Activated CD4-positive, alpha-beta T cell treated with anti-CD3 and anti-CD28 coated beads for 36 hours (primary cell): Measurements from ENCODE around the gene NKD1. TPM values are rescaled to one million over a fixed set of nuclear protein-coding genes. Genes with fewer than 3 reads are reported as not detected.
"Not testable (repeated sequence)": the region's sequence is repeated elsewhere in the genome, so short reads cannot be mapped to it uniquely, and the experiment has no call there.

ENCODE experiments used
- ATAC-seq: fragments of 200-7000 bp; cut with Tn5 transposase; one replicate; pipeline ENCODE4 v1.10.0; 2021; ENCODE audit warnings: mild to moderate bottlenecking, moderate library complexity
- CTCF ChIA-PET: fragments of 350-600 bp; sonication (Branson Sonifier 250); formaldehyde crosslinking; loops from one replicate; lab custom pipeline; 2021; ENCODE audit warnings: antibody characterized with exemption; lab: Charles Lee
- POLR2A ChIA-PET: fragments of 350-600 bp; sonication (Branson Sonifier 250); formaldehyde crosslinking; loops from one replicate; lab custom pipeline; 2021; ENCODE audit warnings: antibody characterized with exemption, inconsistent platforms; lab: Charles Lee
- DNase-seq: peaks from one replicate; pipeline ENCODE4 v3.0.0-alpha.2; 2020
- H3K27ac Mint-ChIP-seq: one replicate; pipeline ENCODE4 v1.8.0; 2021; ENCODE audit warnings: mixed read lengths
- H3K27me3 Mint-ChIP-seq: one replicate; pipeline ENCODE4 v1.8.0; 2021; ENCODE audit warnings: mixed read lengths
- H3K36me3 Mint-ChIP-seq: one replicate; pipeline ENCODE4 v1.8.0; 2021; ENCODE audit warnings: low read depth, mixed read lengths
- H3K4me1 Mint-ChIP-seq: one replicate; pipeline ENCODE4 v1.8.0; 2021; ENCODE audit warnings: mixed read lengths
- H3K4me3 Mint-ChIP-seq: one replicate; pipeline ENCODE4 v1.8.0; 2021; ENCODE audit warnings: mild to moderate bottlenecking, moderate library complexity, mixed read lengths
- H3K9me3 Mint-ChIP-seq: one replicate; pipeline ENCODE4 v1.8.0; 2021; ENCODE audit warnings: low read depth, mixed read lengths
- intact Hi-C, 2 experiments: fragments of 100-400 bp; cut with DNase I in 1 of 2; cut with micrococcal nuclease in 1 of 2; formaldehyde crosslinking; loops; one replicate each; pipeline versions ENCODE4 v1.14.2 to v1.15.1; 2022 to 2024; cut with DNase I, micrococcal nuclease
- total RNA-seq, 2 experiments: library from RNA; stranded (reverse); gene quantifications; one replicate each; pipeline ENCODE4 v1.2.3, GENCODE V29; 2021

Gene NKD1
- total RNA-seq, 2 experiments from 2014 or later: 1.8 to 3.1 TPM

GRCh38 chr16:50572700-50573099 lies 24.5 kb downstream of the NKD1 start:
- ChIA-PET CTCF (no interaction called here), POLR2A (no interaction called here)
- intact Hi-C loops: no loop called here
- no peaks in the 10 kb centered on the region for H3K27me3 Mint-ChIP-seq
- H3K9me3 Mint-ChIP-seq: no peaks in the 10 kb centered on the region
- H3K36me3 Mint-ChIP-seq: peaks cover 4% of the 10 kb centered on the region
- H3K4me1 Mint-ChIP-seq: peaks cover 8% of the 10 kb centered on the region
- ATAC-seq (no peak), DNase-seq (no peak)
- H3K27ac Mint-ChIP-seq: no peak overlapping the region
- H3K4me3 Mint-ChIP-seq: no peak overlapping the region

DNA sequence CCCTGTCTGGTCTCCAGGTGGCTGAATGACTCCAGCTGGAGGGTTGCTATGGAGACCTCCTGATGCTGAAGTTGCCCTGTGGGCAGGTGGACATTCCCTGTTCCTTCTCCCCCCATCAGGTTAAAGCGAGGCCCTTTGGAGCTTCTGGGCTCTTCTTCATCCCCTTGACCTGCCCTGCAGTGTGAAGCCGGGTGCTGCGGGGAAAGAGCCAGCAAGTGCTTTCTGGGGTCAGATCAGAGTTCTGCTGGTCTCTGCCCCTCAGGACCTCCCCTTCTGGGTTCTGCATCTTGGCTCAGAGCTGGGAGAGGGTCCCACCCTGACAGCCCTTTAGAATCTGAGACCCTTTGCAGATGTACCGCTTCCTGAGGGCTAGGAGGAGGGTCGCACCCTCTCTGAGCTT lies 25.1 kb downstream of the NKD1 start:
- intact Hi-C loops: no loop called here
- Mint-ChIP-seq H3K4me1 (peaks cover 5% of the 10 kb centered on the region), H3K27me3 (no peaks in the 10 kb centered on the region), H3K36me3 (peaks cover 4% of the 10 kb centered on the region), H3K4me3 (no peak overlapping the region), H3K9me3 (no peaks in the 10 kb centered on the region), H3K27ac (no peak overlapping the region)
- ATAC-seq: no peak
- POLR2A ChIA-PET: no interaction called here
- CTCF ChIA-PET: interaction anchor here (0.7 kb wide), 1 partner anchor 108 kb away, joined by 3 read pairs; the partner anchor contains the start of gene SNX20
- no peak for DNase-seq

GRCh38 chr16:50573947-50574744 lies 25.9 kb downstream of the NKD1 start:
- intact Hi-C loops: no loop called here
- ChIA-PET POLR2A (no interaction called here), CTCF (interaction anchor here (0.5 kb wide), 1 partner anchor 285 kb away, joined by 3 read pairs; no protein-coding TSS in a partner anchor)
- DNase-seq (no peak), ATAC-seq (no peak)
- H3K4me1 Mint-ChIP-seq: peaks cover 5% of the 10 kb centered on the region
- H3K9me3 Mint-ChIP-seq: no peaks in the 10 kb centered on the region
- no peak overlapping the region for H3K27ac Mint-ChIP-seq
- no peak overlapping the region for H3K4me3 Mint-ChIP-seq
- H3K36me3 Mint-ChIP-seq: peaks cover 8% of the 10 kb centered on the region
- H3K27me3 Mint-ChIP-seq: no peaks in the 10 kb centered on the region

DNA sequence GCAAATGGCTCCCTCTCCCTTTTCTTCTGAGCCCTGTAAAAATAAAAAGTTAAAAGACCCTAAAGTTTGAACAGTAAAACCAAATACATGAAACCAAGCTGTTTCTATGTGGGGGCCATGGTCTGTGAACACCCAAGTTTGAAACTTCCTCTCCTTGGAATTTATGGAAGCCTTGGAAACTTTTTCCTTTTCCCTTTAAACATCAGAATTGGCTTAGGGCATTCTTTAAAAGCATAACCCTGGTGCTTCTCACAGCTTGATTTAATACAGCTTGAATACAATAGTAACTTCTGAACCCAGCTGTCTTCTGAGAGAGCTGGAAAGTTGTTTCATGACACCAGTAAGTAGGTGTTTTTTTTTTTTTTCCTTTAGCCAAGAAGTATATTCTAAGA lies 26.5 kb downstream of the NKD1 start:
- ATAC-seq (no peak), DNase-seq (no peak)
- intact Hi-C loops: no loop called here
- Mint-ChIP-seq H3K4me1 (peaks cover 5% of the 10 kb centered on the region), H3K27me3 (no peaks in the 10 kb centered on the region), H3K4me3 (no peak overlapping the region), H3K27ac (no peak overlapping the region), H3K36me3 (peaks cover 9% of the 10 kb centered on the region), H3K9me3 (no peaks in the 10 kb centered on the region)
- POLR2A ChIA-PET: no interaction called here
- CTCF ChIA-PET: no interaction called here

DNA sequence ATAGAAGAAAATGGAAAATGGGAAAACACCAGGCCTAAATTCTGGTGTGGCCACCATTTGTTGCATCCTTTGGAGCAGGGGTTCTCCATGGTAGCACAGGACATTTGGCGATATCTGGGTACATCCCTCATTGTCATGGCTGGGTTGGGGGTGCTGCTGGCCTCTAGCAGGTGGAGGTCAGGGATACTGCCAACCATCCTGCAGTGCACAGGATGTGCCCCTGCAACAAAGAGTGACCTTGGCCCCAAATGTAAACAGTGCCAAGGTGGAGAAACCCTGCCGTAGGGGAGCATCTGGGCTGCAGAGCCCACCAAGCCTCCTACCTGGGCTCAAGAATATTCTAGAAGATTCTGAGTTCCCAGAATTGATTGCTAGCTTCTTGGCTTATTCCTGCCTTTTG lies 27.5 kb downstream of the NKD1 start:
- POLR2A ChIA-PET: no interaction called here
- CTCF ChIA-PET: no interaction called here
- intact Hi-C loops: no loop called here

DNA sequence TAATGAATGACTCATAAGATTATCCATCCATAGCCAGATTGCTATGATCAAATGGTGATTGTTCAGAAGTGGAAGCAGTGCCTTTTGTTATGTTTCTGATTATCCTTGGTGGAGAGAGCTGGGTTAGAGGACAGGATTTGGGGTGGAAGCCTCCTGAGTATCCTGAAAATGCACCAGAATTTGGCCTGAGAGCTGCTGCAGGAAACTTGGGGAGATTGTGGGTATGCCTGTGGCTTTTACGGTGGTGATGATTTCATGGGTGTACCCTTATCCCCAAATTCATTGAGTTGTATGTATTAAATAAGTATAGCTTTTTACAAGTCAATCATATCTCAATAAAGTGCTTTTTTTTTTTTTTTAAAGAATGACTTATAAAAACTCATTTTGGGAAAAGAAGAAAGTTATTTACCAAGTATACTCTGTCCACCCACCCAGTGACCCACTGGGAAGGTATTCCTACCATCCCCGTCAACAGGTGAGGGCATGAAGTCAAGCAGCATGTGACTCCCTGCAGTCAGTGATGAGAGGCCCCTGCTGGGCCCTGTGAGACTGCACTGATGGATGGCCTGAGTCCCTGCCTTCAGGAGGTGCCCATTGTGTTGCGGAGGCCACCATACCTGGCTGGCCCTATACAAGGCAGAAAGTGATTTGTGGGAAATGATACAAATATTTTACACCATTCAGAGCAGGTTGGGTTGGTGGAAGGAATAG lies 28.4 kb downstream of the NKD1 start:
- Mint-ChIP-seq H3K9me3 (no peaks in the 10 kb centered on the region), H3K36me3 (peaks cover 12% of the 10 kb centered on the region), H3K4me3 (no peak overlapping the region), H3K27me3 (no peaks in the 10 kb centered on the region), H3K4me1 (peaks cover 5% of the 10 kb centered on the region), H3K27ac (no peak overlapping the region)
- ChIA-PET CTCF (interaction anchor here (0.5 kb wide), 1 partner anchor 70 kb away, joined by 3 read pairs; no protein-coding TSS in a partner anchor), POLR2A (no interaction called here)
- DNase-seq: no peak
- intact Hi-C loops: no loop called here
- ATAC-seq: no peak

More for the DNA sequence above, 27.5 kb downstream of the NKD1 start:
- no peaks in the 10 kb centered on the region for H3K27me3 Mint-ChIP-seq
- no peak for DNase-seq
- no peaks in the 10 kb centered on the region for H3K9me3 Mint-ChIP-seq
- peaks cover 5% of the 10 kb centered on the region for H3K4me1 Mint-ChIP-seq
- ATAC-seq: no peak
- no peak overlapping the region for H3K27ac Mint-ChIP-seq
- no peak overlapping the region for H3K4me3 Mint-ChIP-seq
- peaks cover 12% of the 10 kb centered on the region for H3K36me3 Mint-ChIP-seq

DNA sequence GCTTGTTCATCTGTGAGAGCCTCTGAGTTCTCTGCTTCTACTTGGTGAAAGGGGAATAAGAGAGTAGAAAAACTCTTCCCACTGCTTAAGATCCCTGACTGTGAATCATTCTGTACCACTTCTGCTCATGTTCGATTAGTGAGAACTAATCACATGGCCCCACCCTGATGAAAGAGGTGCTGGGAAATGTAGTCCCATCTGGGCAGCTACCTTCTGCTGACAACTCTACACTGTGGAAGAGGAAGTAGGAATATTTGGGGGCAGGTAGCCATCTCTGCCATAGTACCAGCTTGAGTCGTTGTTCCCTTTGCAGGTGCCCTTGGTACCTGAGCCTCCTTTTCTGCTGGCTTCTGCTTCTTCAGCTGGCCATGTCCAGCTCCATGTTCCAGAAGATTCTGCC lies 29.9 kb downstream of the NKD1 start:
- DNase-seq: no peak
- CTCF ChIA-PET: interaction anchor here (0.6 to 1.4 kb wide), 4 partner anchors 12 to 88 kb away, joined by 3 read pairs; no protein-coding TSS in a partner anchor
- no peak overlapping the region for H3K4me3 Mint-ChIP-seq
- ATAC-seq: no peak
- peaks cover 8% of the 10 kb centered on the region for H3K36me3 Mint-ChIP-seq
- intact Hi-C loops: no loop called here
- POLR2A ChIA-PET: no interaction called here
- no peaks in the 10 kb centered on the region for H3K27me3 Mint-ChIP-seq
- no peak overlapping the region for H3K27ac Mint-ChIP-seq
- no peaks in the 10 kb centered on the region for H3K9me3 Mint-ChIP-seq
- peaks cover 4% of the 10 kb centered on the region for H3K4me1 Mint-ChIP-seq

GRCh38 chr16:50579373-50579772 lies 31.2 kb downstream of the NKD1 start:
- H3K4me3 Mint-ChIP-seq, CTCF ChIA-PET, POLR2A ChIA-PET, ATAC-seq, H3K27ac Mint-ChIP-seq, DNase-seq, intact Hi-C loops, H3K36me3 Mint-ChIP-seq, H3K9me3 Mint-ChIP-seq, H3K27me3 Mint-ChIP-seq: not testable (repeated sequence)
- H3K4me1 Mint-ChIP-seq: peaks cover 15% of the 10 kb centered on the region

DNA sequence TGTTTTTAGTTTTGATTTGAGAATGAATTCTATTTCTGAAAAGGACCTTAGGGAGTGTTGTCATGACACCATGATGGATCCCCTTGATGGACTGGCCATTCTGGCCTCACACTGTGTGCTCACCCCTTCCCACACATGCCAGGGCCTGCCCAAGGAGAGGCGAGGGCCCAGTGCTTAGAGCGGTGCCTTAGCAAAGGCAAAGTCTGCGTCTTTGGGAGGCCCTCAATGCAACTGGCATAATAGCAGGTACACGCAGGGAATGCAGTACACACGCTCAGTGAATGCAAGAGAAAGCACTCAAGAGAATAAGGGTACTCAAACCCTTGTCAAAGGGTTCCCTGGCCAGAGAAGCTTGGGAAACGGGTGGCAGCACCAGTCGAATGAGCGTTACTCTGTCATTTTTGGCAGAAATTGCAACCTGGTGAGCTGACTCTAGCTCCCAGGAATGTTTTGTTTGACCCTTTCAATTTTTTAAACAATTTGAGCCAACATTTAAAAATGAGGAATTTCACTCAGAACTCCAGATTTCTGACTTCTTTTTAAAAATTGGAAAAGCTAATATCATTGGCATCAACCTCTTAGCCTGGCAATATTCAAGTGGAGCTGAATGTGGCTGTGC lies 32.1 kb downstream of the NKD1 start:
- ATAC-seq: no peak
- CTCF ChIA-PET: interaction anchor here (1.0 to 1.5 kb wide), 2 partner anchors 9 to 34 kb away, joined by 3 read pairs; no protein-coding TSS in a partner anchor
- no peaks in the 10 kb centered on the region for H3K9me3 Mint-ChIP-seq
- H3K27me3 Mint-ChIP-seq: no peaks in the 10 kb centered on the region
- DNase-seq: no peak
- peaks cover 19% of the 10 kb centered on the region for H3K4me1 Mint-ChIP-seq
- no peak overlapping the region for H3K27ac Mint-ChIP-seq
- POLR2A ChIA-PET: no interaction called here
- intact Hi-C loops: no loop called here
- H3K4me3 Mint-ChIP-seq: no peak overlapping the region
- peaks cover 8% of the 10 kb centered on the region for H3K36me3 Mint-ChIP-seq

DNA sequence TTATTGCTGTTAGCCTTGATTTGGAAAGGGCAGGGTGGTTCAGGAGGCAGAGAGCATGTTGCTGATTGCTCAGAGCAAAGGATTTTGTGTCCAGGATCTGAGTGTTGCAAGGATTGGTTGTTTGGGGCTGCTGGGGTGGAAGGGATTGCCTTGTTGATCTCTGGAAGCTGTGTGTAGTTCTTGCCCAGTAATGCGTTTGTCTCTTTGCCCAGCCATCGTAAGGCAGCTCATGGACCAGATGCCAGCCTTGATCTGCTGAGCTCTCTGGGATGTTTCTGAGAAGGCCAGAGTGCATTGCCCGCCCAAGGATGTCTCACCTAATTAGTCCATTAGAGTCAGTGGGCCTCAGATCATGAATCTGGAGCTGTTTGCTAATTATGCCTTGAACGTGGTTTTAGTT lies 33.6 kb downstream of the NKD1 start:
- DNase-seq: no peak
- H3K27ac Mint-ChIP-seq: no peak overlapping the region
- intact Hi-C loops: no loop called here
- H3K9me3 Mint-ChIP-seq: no peaks in the 10 kb centered on the region
- CTCF ChIA-PET: interaction anchor here (0.9 to 1.5 kb wide), 2 partner anchors 35 to 84 kb away, joined by 3 to 4 read pairs; no protein-coding TSS in a partner anchor
- H3K4me3 Mint-ChIP-seq: no peak overlapping the region
- no peaks in the 10 kb centered on the region for H3K27me3 Mint-ChIP-seq
- POLR2A ChIA-PET: no interaction called here
- H3K4me1 Mint-ChIP-seq: peaks cover 19% of the 10 kb centered on the region
- ATAC-seq: no peak
- H3K36me3 Mint-ChIP-seq: peaks cover 8% of the 10 kb centered on the region

DNA sequence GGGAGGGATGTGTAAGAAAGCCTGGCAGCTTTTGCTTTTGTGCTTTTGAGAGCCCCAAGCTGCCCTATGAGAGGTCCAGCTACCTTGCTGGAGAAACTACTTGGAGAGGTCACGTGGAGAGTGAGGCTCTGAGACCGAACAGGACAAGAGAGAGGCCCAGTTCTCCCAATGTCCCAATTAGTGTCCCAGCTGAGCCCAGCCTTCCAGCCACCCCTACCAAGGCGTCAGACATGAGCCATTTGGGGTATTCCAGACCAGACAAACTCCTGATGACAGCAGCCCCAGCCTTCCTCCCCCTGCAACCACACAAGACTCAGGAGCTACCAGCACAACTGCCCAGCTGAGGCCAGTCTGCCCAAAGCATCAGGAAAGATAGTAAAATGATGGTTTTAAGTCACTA lies 35.0 kb downstream of the NKD1 start:
- Mint-ChIP-seq H3K4me3 (no peak overlapping the region), H3K36me3 (peaks cover 10% of the 10 kb centered on the region), H3K4me1 (peaks cover 16% of the 10 kb centered on the region), H3K9me3 (no peaks in the 10 kb centered on the region), H3K27ac (no peak overlapping the region), H3K27me3 (no peaks in the 10 kb centered on the region)
- no peak for ATAC-seq
- DNase-seq: no peak
- ChIA-PET POLR2A (interaction anchor here (0.5 kb wide), 1 partner anchor 381 kb away, joined by 6 read pairs; no protein-coding TSS in a partner anchor), CTCF (interaction anchor here (0.6 to 1.4 kb wide), 5 partner anchors 12 to 95 kb away, joined by 3 read pairs; no protein-coding TSS in a partner anchor)
- intact Hi-C loops: no loop called here
